CD4-positive, alpha-beta T cell (primary cell): Measurements from ENCODE around the gene IPCEF1. TPM values are rescaled to one million over a fixed set of nuclear protein-coding genes. Genes with fewer than 3 reads are reported as not detected.

Experiments
- ATAC-seq: fragments of 200-7000 bp; cut with Tn5 transposase; one replicate; pipeline ENCODE4 v1.10.0; 2022; ENCODE audit warnings: mild to moderate bottlenecking; ENCODE audit not compliant: poor library complexity
- CTCF ChIA-PET: fragments of 350-600 bp; sonication (Branson Sonifier 250); formaldehyde crosslinking; loops from one replicate; lab custom pipeline; 2021; ENCODE audit warnings: antibody characterized with exemption, inconsistent platforms; lab: Charles Lee
- POLR2A ChIA-PET: fragments of 350-600 bp; sonication (Branson Sonifier 250); formaldehyde crosslinking; loops from one replicate; lab custom pipeline; 2021; ENCODE audit warnings: antibody characterized with exemption, inconsistent platforms; lab: Charles Lee
- DNase-seq, 14 experiments: peaks; one replicate each; pipeline ENCODE4 v3.0.0-alpha.2; 2013 to 2020; ENCODE audit warnings: mixed read lengths in 2 of 14
- H3K27ac ChIP-seq, 2 donors: one replicate each; pipeline versions ENCODE4 v1.5.1 to v1.7.0; 2013; ENCODE audit warnings: low read length in 2 of 2, low read depth in 1 of 2, mild to moderate bottlenecking in 1 of 2
- H3K27me3 ChIP-seq, 2 experiments: 1 replicate in 1 of 2; 2 replicates in 1 of 2; pipeline versions ENCODE4 v1.6.1 to v1.7.0; 2013; ENCODE audit warnings: low read length in 2 of 2, control low read depth in 1 of 2, mild to moderate bottlenecking in 1 of 2, moderate library complexity in 1 of 2; ENCODE audit not compliant: insufficient read depth in 2 of 2, control insufficient read depth in 1 of 2
- H3K36me3 ChIP-seq: one replicate; pipeline ENCODE4 v1.6.1; 2013; ENCODE audit warnings: low read length, control low read depth; ENCODE audit not compliant: insufficient read depth
- H3K4me1 ChIP-seq: one replicate; pipeline ENCODE4 v1.6.1; 2013; ENCODE audit warnings: low read length, control low read depth; ENCODE audit not compliant: insufficient read depth
- H3K4me3 ChIP-seq: one replicate; pipeline ENCODE4 v1.5.1; 2013; ENCODE audit warnings: mild to moderate bottlenecking, low read length, moderate library complexity
- H3K9me3 ChIP-seq, 2 experiments: 1 replicate in 1 of 2; 2 replicates in 1 of 2; pipeline versions ENCODE4 v1.6.1 to v1.7.0; 2013; ENCODE audit warnings: low read length in 2 of 2, mild to moderate bottlenecking in 2 of 2, control low read depth in 1 of 2, moderate library complexity in 1 of 2; ENCODE audit not compliant: control insufficient read depth in 1 of 2, insufficient read depth in 1 of 2
- H3K27ac Mint-ChIP-seq: one replicate; pipeline ENCODE4 v1.8.0; 2020; ENCODE audit warnings: mixed read lengths
- H3K27me3 Mint-ChIP-seq: one replicate; pipeline ENCODE4 v1.8.0; 2021; ENCODE audit warnings: mixed read lengths
- H3K36me3 Mint-ChIP-seq: one replicate; pipeline ENCODE4 v1.8.0; 2021; ENCODE audit warnings: low read depth, mixed read lengths
- H3K4me1 Mint-ChIP-seq: one replicate; pipeline ENCODE4 v1.8.0; 2021; ENCODE audit warnings: low read depth, mixed read lengths
- H3K4me3 Mint-ChIP-seq: one replicate; pipeline ENCODE4 v1.8.0; 2020; ENCODE audit warnings: mild to moderate bottlenecking, mixed read lengths
- H3K9me3 Mint-ChIP-seq: one replicate; pipeline ENCODE4 v1.8.0; 2020; ENCODE audit warnings: mixed read lengths
- CTCF ChIP-seq: fragments of 200-600 bp; IDR thresholded peaks from one replicate; pipeline ENCODE4 v1.8.0; 2022; ENCODE audit warnings: antibody characterized with exemption, mild to moderate bottlenecking
- intact Hi-C, 2 experiments: fragments of 100-400 bp; cut with DNase I in 1 of 2; cut with micrococcal nuclease in 1 of 2; formaldehyde crosslinking; loops; one replicate each; pipeline versions ENCODE4 v1.15.1 to v1.9.0; 2023 to 2025; cut with DNase I, micrococcal nuclease
- total RNA-seq, 174 experiments: library from RNA in 2 of 174; stranded (reverse) in 2 of 174; gene quantifications; one replicate each; pipeline ENCODE4 v1.2.3 and lab custom pipeline; 2021 to 2026

The IPCEF1 gene
- total RNA-seq, 2 experiments from 2014 or later = 92.4 to 96.8 TPM

- H3K9me3 ChIP-seq = no peaks in the 10 kb centered on the region
- ATAC-seq = no peak
- H3K27ac ChIP-seq = peak overlapping the region in 1 of 2 donors; percentile 13
- no peaks in the 10 kb centered on the region for H3K27me3 ChIP-seq
- H3K36me3 Mint-ChIP-seq = peaks cover 63% of the 10 kb centered on the region
- no peak overlapping the region for H3K27ac Mint-ChIP-seq
- H3K36me3 ChIP-seq = peaks cover 42% of the 10 kb centered on the region
- ChIA-PET POLR2A (interaction anchor here (0.8 to 1.5 kb wide), 3 partner anchors 8 to 112 kb away, joined by 3 to 5 read pairs (median 3); no protein-coding TSS in a partner anchor), CTCF (interaction anchor here (0.6 to 1.4 kb wide), 5 partner anchors 11 to 112 kb away, joined by 3 to 6 read pairs (median 3); no protein-coding TSS in a partner anchor)
- peaks cover 4% of the 10 kb centered on the region for H3K9me3 Mint-ChIP-seq
- no peak for DNase-seq
- no peak for TF ChIP-seq CTCF
- no peak overlapping the region for H3K4me3 ChIP-seq
- H3K4me1 Mint-ChIP-seq = peaks cover 63% of the 10 kb centered on the region
- H3K27me3 Mint-ChIP-seq = no peaks in the 10 kb centered on the region
- H3K4me3 Mint-ChIP-seq = no peak overlapping the region
- H3K4me1 ChIP-seq = peaks cover 28% of the 10 kb centered on the region
- intact Hi-C loops = loop anchor here in 1 of 2 experiments (5.0 kb wide), 1 partner anchor 37 kb away; no protein-coding TSS in a partner anchor
Measured at GRCh38 chr6:154165478-154165877, 191.1 kb downstream of the IPCEF1 start.

GRCh38 chr6:154164397-154164796, 192.2 kb downstream of the IPCEF1 start:
- peak overlapping the region in 1 of 2 donors; percentile 26 for H3K27ac ChIP-seq
- intact Hi-C loops = no loop called here
- no peak overlapping the region for H3K4me3 ChIP-seq
- TF ChIP-seq CTCF = no peak
- H3K4me3 Mint-ChIP-seq = peak overlapping the region; percentile 27
- peak in 2 of 14 experiments; percentile 29 to 31 for DNase-seq
- CTCF ChIA-PET = interaction anchor here (1.0 kb wide), 1 partner anchor 112 kb away, joined by 3 read pairs; no protein-coding TSS in a partner anchor
- peaks cover 60% of the 10 kb centered on the region for H3K36me3 Mint-ChIP-seq
- H3K27ac Mint-ChIP-seq = no peak overlapping the region
- POLR2A ChIA-PET = interaction anchor here (0.7 to 1.1 kb wide), 2 partner anchors 76 to 82 kb away, joined by 3 read pairs; no protein-coding TSS in a partner anchor
- H3K36me3 ChIP-seq = peaks cover 50% of the 10 kb centered on the region
- H3K27me3 Mint-ChIP-seq = no peaks in the 10 kb centered on the region
- no peaks in the 10 kb centered on the region for H3K27me3 ChIP-seq
- H3K4me1 ChIP-seq = peaks cover 23% of the 10 kb centered on the region
- H3K9me3 Mint-ChIP-seq = peaks cover 4% of the 10 kb centered on the region
- ATAC-seq = peak; percentile 67
- no peaks in the 10 kb centered on the region for H3K9me3 ChIP-seq
- peaks cover 60% of the 10 kb centered on the region for H3K4me1 Mint-ChIP-seq

- ChIA-PET CTCF (interaction anchor here (0.7 to 10.5 kb wide), 2 partner anchors 115 to 195 kb away, joined by 3 to 117 read pairs; no protein-coding TSS in a partner anchor), POLR2A (interaction anchor here (0.7 kb wide), 1 partner anchor 20 kb away, joined by 3 read pairs; no protein-coding TSS in a partner anchor)
- no peaks in the 10 kb centered on the region for H3K27me3 ChIP-seq
- DNase-seq = no peak
- ATAC-seq = no peak
- intact Hi-C loops = no loop called here
- peaks cover 32% of the 10 kb centered on the region for H3K4me1 ChIP-seq
- H3K27me3 Mint-ChIP-seq = no peaks in the 10 kb centered on the region
- no peaks in the 10 kb centered on the region for H3K9me3 ChIP-seq
- H3K4me3 Mint-ChIP-seq = no peak overlapping the region
- H3K27ac ChIP-seq = peak overlapping the region in 1 of 2 donors; percentile 34
- peaks cover 64% of the 10 kb centered on the region for H3K4me1 Mint-ChIP-seq
- H3K36me3 Mint-ChIP-seq = peaks cover 49% of the 10 kb centered on the region
- TF ChIP-seq CTCF = no peak
- no peak overlapping the region for H3K4me3 ChIP-seq
- peaks cover 4% of the 10 kb centered on the region for H3K9me3 Mint-ChIP-seq
- H3K27ac Mint-ChIP-seq = no peak overlapping the region
- peaks cover 41% of the 10 kb centered on the region for H3K36me3 ChIP-seq
Measured at GRCh38 chr6:154161689-154162088, 194.9 kb downstream of the IPCEF1 start.
